ENCODE data around the gene PMAIP1.

PMAIP1 gene

GRCh38 chr18:59893971-59894370 is 5.8 kb upstream of the PMAIP1 start:
- no peak for TF ChIP-seq REST (IDR thresholded peaks at IDR 0.05; ENCODE audit: insufficient read depth in 1 of 2, low read depth in 2 of 2, low read length in 2 of 2)
- no peak for TF ChIP-seq TAF1 (IDR thresholded peaks at IDR 0.05; ENCODE audit: borderline replicate concordance, insufficient read depth, low read length)
- TF ChIP-seq SIN3A (IDR thresholded peaks at IDR 0.05; ENCODE audit: borderline replicate concordance, insufficient read depth, low read length): no peak
- no peak for TF ChIP-seq FOXP2 (optimal IDR thresholded peaks at IDR 0.05; ENCODE audit: borderline replicate concordance, extremely low read depth, extremely low read length, insufficient read depth)
- no peak for TF ChIP-seq POLR2AphosphoS5 (IDR thresholded peaks at IDR 0.05; ENCODE audit: low read depth, low read length)

- TF ChIP-seq POLR2AphosphoS5 (IDR thresholded peaks at IDR 0.05; ENCODE audit: low read depth, low read length) (no peak), TAF1 (IDR thresholded peaks at IDR 0.05; ENCODE audit: borderline replicate concordance, insufficient read depth, low read length) (no peak), REST (IDR thresholded peaks at IDR 0.05; ENCODE audit: insufficient read depth in 1 of 2, low read depth in 2 of 2, low read length in 2 of 2) (no peak), FOXP2 (optimal IDR thresholded peaks at IDR 0.05; ENCODE audit: borderline replicate concordance, extremely low read depth, extremely low read length, insufficient read depth) (no peak), SIN3A (IDR thresholded peaks at IDR 0.05; ENCODE audit: borderline replicate concordance, insufficient read depth, low read length) (no peak)
Measured at GRCh38 chr18:59897321-59897954, 2.4 kb upstream of the PMAIP1 start.

- TF ChIP-seq FOXP2 (optimal IDR thresholded peaks at IDR 0.05; ENCODE audit: borderline replicate concordance, extremely low read depth, extremely low read length, insufficient read depth) (no peak), REST (IDR thresholded peaks at IDR 0.05; ENCODE audit: insufficient read depth in 1 of 2, low read depth in 2 of 2, low read length in 2 of 2) (no peak), SIN3A (IDR thresholded peaks at IDR 0.05; ENCODE audit: borderline replicate concordance, insufficient read depth, low read length) (no peak), POLR2AphosphoS5 (IDR thresholded peaks at IDR 0.05; ENCODE audit: low read depth, low read length) (no peak), TAF1 (IDR thresholded peaks at IDR 0.05; ENCODE audit: borderline replicate concordance, insufficient read depth, low read length) (no peak)
Measured at GRCh38 chr18:59898093-59898492, 1.7 kb upstream of the PMAIP1 start.

- TF ChIP-seq FOXP2 (optimal IDR thresholded peaks at IDR 0.05; ENCODE audit: borderline replicate concordance, extremely low read depth, extremely low read length, insufficient read depth) (no peak), REST (IDR thresholded peaks at IDR 0.05; ENCODE audit: insufficient read depth in 1 of 2, low read depth in 2 of 2, low read length in 2 of 2) (no peak), SIN3A (IDR thresholded peaks at IDR 0.05; ENCODE audit: borderline replicate concordance, insufficient read depth, low read length) (no peak), POLR2AphosphoS5 (IDR thresholded peaks at IDR 0.05; ENCODE audit: low read depth, low read length) (no peak), TAF1 (IDR thresholded peaks at IDR 0.05; ENCODE audit: borderline replicate concordance, insufficient read depth, low read length) (no peak)
Measured at GRCh38 chr18:59898609-59899297, 1.0 kb upstream of the PMAIP1 start.

Measured in PFSK-1 (cell line).